SK-N-SH treated with all-trans-retinoic acid at 6 μM for 48 hours (cell line): Measurements from ENCODE around the gene ZP1.

Experiments used
- ATAC-seq: fragments of 200-7000 bp; cut with Tn5 transposase; 3 replicates; pipeline ENCODE4 v1.9.1; 2020; ENCODE audit warnings: mild to moderate bottlenecking, moderate library complexity
- ARNTL ChIP-seq: fragments of 450-650 bp; formaldehyde crosslinking; IDR thresholded peaks from 2 replicates; pipeline ENCODE4 v1.5.0; 2020; ENCODE audit warnings: low read depth, mild to moderate bottlenecking, moderate library complexity, borderline replicate concordance
- BACH2 ChIP-seq: fragments of 250-450 bp; sonication (Bioruptor Pico); IDR thresholded peaks from 2 replicates; pipeline ENCODE4 v1.9.0; 2021; ENCODE audit warnings: mild to moderate bottlenecking, borderline replicate concordance
- CREB5 ChIP-seq: fragments of 250-450 bp; sonication (Bioruptor Pico); IDR thresholded peaks from 2 replicates; pipeline ENCODE4 v1.5.1; 2020; ENCODE audit warnings: low read depth, mild to moderate bottlenecking, moderate library complexity
- CSDC2 ChIP-seq: fragments of 250-450 bp; sonication (Bioruptor Pico); IDR thresholded peaks from 2 replicates; pipeline ENCODE4 v1.5.0; 2020; ENCODE audit warnings: mild to moderate bottlenecking, moderate library complexity
- CSRNP3 ChIP-seq: fragments of 250-450 bp; sonication (Bioruptor Pico); IDR thresholded peaks from 2 replicates; pipeline ENCODE4 v1.5.1; 2021; ENCODE audit warnings: mild to moderate bottlenecking, moderate library complexity
- OSR1 ChIP-seq: fragments of 250-450 bp; sonication (Bioruptor Pico); IDR thresholded peaks from 2 replicates; pipeline ENCODE4 v1.8.0; 2022; ENCODE audit warnings: moderate library complexity, mild to moderate bottlenecking, inconsistent platforms
- PATZ1 ChIP-seq: fragments of 250-450 bp; sonication (Bioruptor Pico); IDR thresholded peaks from 2 replicates; pipeline ENCODE4 v1.8.0; 2020; ENCODE audit warnings: mild to moderate bottlenecking, moderate library complexity, borderline replicate concordance
- POU6F1 ChIP-seq: fragments of 250-450 bp; sonication (Bioruptor Pico); IDR thresholded peaks from 2 replicates; pipeline ENCODE4 v1.8.0; 2021; ENCODE audit warnings: low read depth, mild to moderate bottlenecking, moderate library complexity, borderline replicate concordance
- PPARA ChIP-seq: fragments of 250-450 bp; sonication (Bioruptor Pico); IDR thresholded peaks from 2 replicates; pipeline ENCODE4 v1.5.0; 2020; ENCODE audit warnings: mild to moderate bottlenecking, borderline replicate concordance
- RARB ChIP-seq: fragments of 250-450 bp; sonication (Bioruptor Pico); IDR thresholded peaks from 2 replicates; pipeline ENCODE4 v1.8.0; 2021; ENCODE audit warnings: mild to moderate bottlenecking, moderate library complexity
- SNAI2 ChIP-seq: fragments of 250-450 bp; sonication (Bioruptor Pico); IDR thresholded peaks from 2 replicates; pipeline ENCODE4 v1.5.0; 2020; ENCODE audit warnings: mild to moderate bottlenecking, moderate library complexity
- TCF4 ChIP-seq: fragments of 250-450 bp; sonication (Bioruptor Pico); IDR thresholded peaks from 2 replicates; pipeline ENCODE4 v1.8.0; 2021; ENCODE audit warnings: mild to moderate bottlenecking, moderate library complexity, borderline replicate concordance
- TOX ChIP-seq: fragments of 250-450 bp; sonication (Bioruptor Pico); IDR thresholded peaks from 2 replicates; pipeline ENCODE4 v1.8.0; 2021; ENCODE audit warnings: mild to moderate bottlenecking, moderate library complexity, borderline replicate concordance
- ZFP3 ChIP-seq: fragments of 250-450 bp; sonication (Bioruptor Pico); IDR thresholded peaks from 2 replicates; pipeline ENCODE4 v1.5.0; 2020; ENCODE audit warnings: mild to moderate bottlenecking, moderate library complexity
- ZFP30 ChIP-seq: fragments of 450-650 bp; formaldehyde crosslinking; IDR thresholded peaks from 2 replicates; pipeline ENCODE4 v1.5.0; 2022; ENCODE audit warnings: mild to moderate bottlenecking, moderate library complexity
- ZNF565 ChIP-seq: fragments of 450-650 bp; formaldehyde crosslinking; conservative IDR thresholded peaks from 2 replicates; pipeline ENCODE4 v1.5.0; 2020; ENCODE audit warnings: low read depth, mild to moderate bottlenecking, moderate library complexity
- TF ChIP-seq, protein P1 (sequence below): fragments of 250-450 bp; sonication (Bioruptor Pico); IDR thresholded peaks from 2 replicates; pipeline ENCODE4 v1.5.0; 2020; ENCODE audit warnings: mild to moderate bottlenecking, moderate library complexity

ZP1 gene

DNA sequence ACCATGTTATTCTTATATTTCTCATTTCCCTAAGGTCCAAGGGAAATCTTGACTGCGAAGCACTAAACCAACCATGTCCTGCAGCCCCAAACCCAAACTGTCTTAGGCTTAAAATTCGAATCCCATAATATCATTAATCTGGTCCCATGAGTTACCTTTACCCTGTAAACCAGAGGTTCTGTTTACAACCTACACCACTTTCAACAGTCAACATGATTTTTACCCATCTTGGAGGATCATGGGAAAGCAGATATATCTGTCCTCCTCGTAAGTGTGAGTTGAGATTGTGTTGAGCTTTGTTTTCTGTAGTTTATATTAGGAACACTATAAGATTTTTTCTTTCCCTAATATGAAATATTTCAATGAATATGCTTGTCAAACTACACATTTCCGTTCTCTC is 32.6 kb downstream of the ZP1 start (continued):
- TF ChIP-seq, protein P1, sequence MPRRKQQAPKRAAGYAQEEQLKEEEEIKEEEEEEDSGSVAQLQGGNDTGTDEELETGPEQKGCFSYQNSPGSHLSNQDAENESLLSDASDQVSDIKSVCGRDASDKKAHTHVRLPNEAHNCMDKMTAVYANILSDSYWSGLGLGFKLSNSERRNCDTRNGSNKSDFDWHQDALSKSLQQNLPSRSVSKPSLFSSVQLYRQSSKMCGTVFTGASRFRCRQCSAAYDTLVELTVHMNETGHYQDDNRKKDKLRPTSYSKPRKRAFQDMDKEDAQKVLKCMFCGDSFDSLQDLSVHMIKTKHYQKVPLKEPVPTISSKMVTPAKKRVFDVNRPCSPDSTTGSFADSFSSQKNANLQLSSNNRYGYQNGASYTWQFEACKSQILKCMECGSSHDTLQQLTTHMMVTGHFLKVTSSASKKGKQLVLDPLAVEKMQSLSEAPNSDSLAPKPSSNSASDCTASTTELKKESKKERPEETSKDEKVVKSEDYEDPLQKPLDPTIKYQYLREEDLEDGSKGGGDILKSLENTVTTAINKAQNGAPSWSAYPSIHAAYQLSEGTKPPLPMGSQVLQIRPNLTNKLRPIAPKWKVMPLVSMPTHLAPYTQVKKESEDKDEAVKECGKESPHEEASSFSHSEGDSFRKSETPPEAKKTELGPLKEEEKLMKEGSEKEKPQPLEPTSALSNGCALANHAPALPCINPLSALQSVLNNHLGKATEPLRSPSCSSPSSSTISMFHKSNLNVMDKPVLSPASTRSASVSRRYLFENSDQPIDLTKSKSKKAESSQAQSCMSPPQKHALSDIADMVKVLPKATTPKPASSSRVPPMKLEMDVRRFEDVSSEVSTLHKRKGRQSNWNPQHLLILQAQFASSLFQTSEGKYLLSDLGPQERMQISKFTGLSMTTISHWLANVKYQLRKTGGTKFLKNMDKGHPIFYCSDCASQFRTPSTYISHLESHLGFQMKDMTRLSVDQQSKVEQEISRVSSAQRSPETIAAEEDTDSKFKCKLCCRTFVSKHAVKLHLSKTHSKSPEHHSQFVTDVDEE (CRISPR knock-in tag) = no peak
- TF ChIP-seq CREB5 (CRISPR knock-in tag) (no peak), SNAI2 (CRISPR knock-in tag) (no peak), ZFP30 (CRISPR knock-in tag) (no peak), PPARA (CRISPR knock-in tag) (no peak), BACH2 (CRISPR knock-in tag) (no peak)

- TF ChIP-seq POU6F1 (CRISPR knock-in tag) (no peak), TCF4 (CRISPR knock-in tag) (no peak)
- ATAC-seq = no peak
Observed at GRCh38 chr11:60900673-60901404, 33.5 kb downstream of the ZP1 start.

DNA sequence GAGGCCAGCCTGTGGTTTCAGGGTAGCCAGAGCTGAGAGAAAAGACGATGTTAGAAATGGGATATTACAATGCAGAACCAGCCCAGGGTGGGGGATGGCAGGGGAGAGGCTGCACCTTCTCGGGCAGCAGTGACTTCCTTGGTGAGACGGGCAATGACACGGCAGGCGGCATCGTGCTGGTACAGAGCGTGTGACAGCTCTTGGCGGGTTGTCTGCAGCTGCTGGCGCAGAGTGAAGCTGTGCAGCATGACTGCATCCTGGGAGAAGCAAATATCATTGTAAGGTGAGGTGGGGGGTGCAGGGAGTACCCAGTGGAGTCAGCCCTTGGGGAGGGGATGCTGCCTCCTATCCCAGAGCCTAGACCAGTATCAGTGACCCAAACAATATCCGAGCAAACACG is 35.3 kb downstream of the ZP1 start:
- ATAC-seq = no peak
- no peak for TF ChIP-seq RARB (CRISPR knock-in tag)
- no peak for TF ChIP-seq TCF4 (CRISPR knock-in tag)
- TF ChIP-seq PATZ1 (CRISPR knock-in tag) = no peak
- TF ChIP-seq, protein P1 (CRISPR knock-in tag) = no peak
- TF ChIP-seq OSR1 (CRISPR knock-in tag) = no peak
- TF ChIP-seq, all 23 proteins: peak for 0

DNA sequence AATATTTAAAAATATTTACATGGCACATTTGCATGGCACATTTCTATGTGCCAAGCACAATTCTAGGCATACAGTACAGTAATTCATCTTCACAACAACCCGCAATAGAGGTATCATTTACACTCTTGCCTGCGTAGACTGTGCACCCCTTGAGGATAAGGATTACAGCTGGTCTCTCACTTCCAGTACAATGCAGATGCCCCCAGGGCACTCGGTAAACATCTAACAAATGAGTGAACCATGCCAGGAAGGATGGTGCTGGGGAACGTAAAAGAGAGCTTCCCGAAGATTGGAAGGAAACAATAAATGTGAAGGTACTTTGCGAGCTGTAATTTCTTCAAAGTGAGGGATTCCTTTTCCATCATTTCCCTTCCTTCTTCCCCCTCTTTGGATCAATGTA is 37.7 kb downstream of the ZP1 start:
- no peak for ATAC-seq
- TF ChIP-seq ZFP30 (CRISPR knock-in tag) = no peak
- TF ChIP-seq, protein P1 (CRISPR knock-in tag) = no peak
- TF ChIP-seq ZFP3 = no peak
- TF ChIP-seq CSDC2 (CRISPR knock-in tag) = no peak
- TF ChIP-seq CSRNP3 = no peak
- TF ChIP-seq TCF4 (CRISPR knock-in tag) = no peak
- no peak for TF ChIP-seq TOX (CRISPR knock-in tag)
- TF ChIP-seq SNAI2 (CRISPR knock-in tag) = no peak
- TF ChIP-seq ZNF565 (CRISPR knock-in tag) = no peak
- TF ChIP-seq ARNTL (CRISPR knock-in tag) = no peak
